Kidney epithelial cell (primary cell): ENCODE results near the gene GRM8. TPM values are rescaled to one million over a fixed set of nuclear protein-coding genes. Genes with fewer than 3 reads are reported as not detected.

Experiments used
- DNase-seq: peaks from one replicate; pipeline ENCODE4 v3.0.0-alpha.2; 2010; ENCODE audit warnings: low read depth
- H3K27me3 ChIP-seq: 2 replicates; pipeline ENCODE4 v1.6.0; 2011; ENCODE audit warnings: low read length; ENCODE audit not compliant: control insufficient read depth, insufficient read depth
- H3K36me3 ChIP-seq: 2 replicates; pipeline ENCODE4 v1.5.1; 2011; ENCODE audit warnings: low read length; ENCODE audit not compliant: control insufficient read depth, insufficient read depth
- H3K4me3 ChIP-seq: 2 replicates; pipeline ENCODE4 v1.5.1; 2011; ENCODE audit warnings: low read depth, mild to moderate bottlenecking, control low read depth, low read length
- total RNA-seq: library from RNA; depleted of rRNA; stranded (reverse); fragments of >200 nt; gene quantifications from 2 replicates; pipeline ENCODE4 v1.2.3, GENCODE V29; 2015
- TF ChIP-seq, protein P1 (sequence below): IDR thresholded peaks from 2 replicates; pipeline ENCODE4 v1.5.1; 2011; ENCODE audit warnings: mild to moderate bottlenecking, moderate library complexity, low read length, control low read depth, inconsistent platforms; ENCODE audit not compliant: insufficient read depth, poor library complexity, severe bottlenecking

The GRM8 gene
- total RNA-seq, 1 donor from 2014 or later, result 0.17 TPM

DNA sequence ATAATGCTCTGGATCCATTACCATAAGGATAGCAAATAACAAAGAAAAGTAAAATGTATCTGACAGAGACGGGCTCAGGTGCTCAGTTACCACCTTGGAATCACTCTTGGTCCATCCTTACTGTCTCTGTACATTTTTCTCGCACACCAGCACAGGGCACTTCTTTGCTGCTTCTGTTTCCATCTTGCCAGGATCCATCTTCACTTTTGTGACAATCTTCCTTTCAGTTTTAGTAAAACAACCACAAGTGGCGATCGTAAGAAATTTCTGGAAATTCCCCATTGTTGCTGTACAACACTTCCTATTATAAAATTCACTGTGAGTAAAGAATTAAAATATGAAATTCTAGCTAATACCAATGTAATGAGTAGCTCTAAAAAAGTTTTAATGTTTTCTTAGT, 695.5 kb downstream of the GRM8 start:
- TF ChIP-seq, protein P1, sequence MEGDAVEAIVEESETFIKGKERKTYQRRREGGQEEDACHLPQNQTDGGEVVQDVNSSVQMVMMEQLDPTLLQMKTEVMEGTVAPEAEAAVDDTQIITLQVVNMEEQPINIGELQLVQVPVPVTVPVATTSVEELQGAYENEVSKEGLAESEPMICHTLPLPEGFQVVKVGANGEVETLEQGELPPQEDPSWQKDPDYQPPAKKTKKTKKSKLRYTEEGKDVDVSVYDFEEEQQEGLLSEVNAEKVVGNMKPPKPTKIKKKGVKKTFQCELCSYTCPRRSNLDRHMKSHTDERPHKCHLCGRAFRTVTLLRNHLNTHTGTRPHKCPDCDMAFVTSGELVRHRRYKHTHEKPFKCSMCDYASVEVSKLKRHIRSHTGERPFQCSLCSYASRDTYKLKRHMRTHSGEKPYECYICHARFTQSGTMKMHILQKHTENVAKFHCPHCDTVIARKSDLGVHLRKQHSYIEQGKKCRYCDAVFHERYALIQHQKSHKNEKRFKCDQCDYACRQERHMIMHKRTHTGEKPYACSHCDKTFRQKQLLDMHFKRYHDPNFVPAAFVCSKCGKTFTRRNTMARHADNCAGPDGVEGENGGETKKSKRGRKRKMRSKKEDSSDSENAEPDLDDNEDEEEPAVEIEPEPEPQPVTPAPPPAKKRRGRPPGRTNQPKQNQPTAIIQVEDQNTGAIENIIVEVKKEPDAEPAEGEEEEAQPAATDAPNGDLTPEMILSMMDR, result no peak
- DNase-seq, result no peak
- no peaks in the 10 kb centered on the region for H3K36me3 ChIP-seq
- no peaks in the 10 kb centered on the region for H3K27me3 ChIP-seq
- H3K4me3 ChIP-seq, result no peak overlapping the region

GRCh38 chr7:126541406-126541805, 711.3 kb downstream of the GRM8 start:
- Histone ChIP-seq H3K4me3 (no peak overlapping the region), H3K36me3 (no peaks in the 10 kb centered on the region), H3K27me3 (no peaks in the 10 kb centered on the region)
- no peak for DNase-seq
- TF ChIP-seq, protein P1, result no peak

DNA sequence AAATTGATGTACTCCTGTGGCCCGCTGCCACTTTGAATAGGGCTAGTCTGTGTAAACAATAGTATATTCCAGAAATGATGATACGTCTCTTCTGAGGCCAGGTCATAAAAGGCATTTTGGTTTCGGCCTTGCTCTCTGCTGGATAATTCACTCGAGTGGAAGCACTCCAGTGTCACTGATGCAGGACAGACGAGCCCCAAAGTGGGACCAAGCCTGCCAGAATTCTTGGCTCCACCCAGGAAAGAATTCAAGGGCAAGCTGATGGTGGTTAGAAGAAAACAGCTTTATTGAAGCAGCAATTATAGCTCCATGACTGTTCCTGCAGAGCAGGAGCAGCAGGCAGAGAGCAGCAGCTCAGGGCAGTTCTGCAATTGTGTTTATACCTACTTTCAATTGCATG, 717.6 kb downstream of the GRM8 start:
- H3K36me3 ChIP-seq, result no peaks in the 10 kb centered on the region
- no peak overlapping the region for H3K4me3 ChIP-seq
- no peaks in the 10 kb centered on the region for H3K27me3 ChIP-seq
- DNase-seq, result no peak
- TF ChIP-seq, protein P1, result no peak

GRCh38 chr7:126533715-126534114, 719.0 kb downstream of the GRM8 start:
- Histone ChIP-seq H3K27me3 (no peaks in the 10 kb centered on the region), H3K36me3 (no peaks in the 10 kb centered on the region), H3K4me3 (no peak overlapping the region)
- TF ChIP-seq, protein P1, result no peak
- no peak for DNase-seq

DNA sequence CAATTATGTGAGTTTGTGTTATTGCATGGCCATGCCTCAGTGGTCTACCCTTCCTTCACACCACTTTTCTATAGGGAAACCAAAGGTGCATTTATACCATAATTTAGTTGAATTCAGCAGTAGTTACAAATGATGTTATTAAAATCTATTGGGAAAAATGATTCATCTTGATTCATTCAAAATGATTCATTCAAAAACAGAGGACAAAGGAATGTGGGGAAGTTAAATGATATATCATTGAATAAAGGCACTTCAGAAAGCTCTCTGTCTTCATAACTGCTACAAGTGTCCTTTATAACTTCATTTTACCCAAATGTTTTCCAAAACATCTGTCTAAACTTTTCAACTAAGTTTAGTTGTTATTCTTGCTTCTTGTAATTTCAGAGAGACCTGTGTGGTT, 722.9 kb downstream of the GRM8 start:
- H3K27me3 ChIP-seq, result no peaks in the 10 kb centered on the region
- no peak for DNase-seq
- TF ChIP-seq, protein P1, result no peak
- H3K4me3 ChIP-seq, result no peak overlapping the region
- no peaks in the 10 kb centered on the region for H3K36me3 ChIP-seq

DNA sequence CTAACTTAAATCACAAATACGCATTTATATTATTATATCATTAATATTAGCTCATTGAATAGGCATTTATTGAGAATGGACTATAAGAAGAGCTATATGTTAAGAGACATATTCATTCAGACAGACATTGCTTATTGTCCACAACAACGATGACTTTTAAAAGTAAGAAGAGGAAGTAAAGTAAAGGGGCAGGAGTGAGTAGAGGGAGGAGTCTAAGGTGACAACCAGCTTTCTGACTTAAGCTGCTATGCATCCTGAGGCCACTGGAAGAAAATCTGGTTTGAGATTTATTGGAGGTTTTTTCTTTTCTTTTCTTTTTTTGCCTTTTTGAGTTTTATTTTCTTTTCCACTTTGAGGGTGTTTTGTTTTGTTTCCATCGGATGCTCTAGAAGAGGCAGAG, 723.5 kb downstream of the GRM8 start:
- no peaks in the 10 kb centered on the region for H3K27me3 ChIP-seq
- TF ChIP-seq, protein P1, result no peak
- no peak for DNase-seq
- no peak overlapping the region for H3K4me3 ChIP-seq
- H3K36me3 ChIP-seq, result no peaks in the 10 kb centered on the region
